KBM-7 (cell line): ENCODE measurements around the gene CLEC4M.
"Not testable (repeated sequence)": the region's sequence is repeated elsewhere in the genome, so short reads cannot be mapped to it uniquely, and the experiment has no call there.

Experiments used
- DNase-seq: peaks from one replicate; pipeline ENCODE4 v3.0.0-alpha.2; 2015
- in situ Hi-C: fragments of 300-500 bp; cut with MboI; formaldehyde crosslinking; loops from 2 replicates; pipeline ENCODE4 v1.14.3; 2020; ENCODE audit warnings: low sequenced_read_pairs, low pct_unique_long_range_greater_than_20kb, mixed read lengths

CLEC4M gene

DNA sequence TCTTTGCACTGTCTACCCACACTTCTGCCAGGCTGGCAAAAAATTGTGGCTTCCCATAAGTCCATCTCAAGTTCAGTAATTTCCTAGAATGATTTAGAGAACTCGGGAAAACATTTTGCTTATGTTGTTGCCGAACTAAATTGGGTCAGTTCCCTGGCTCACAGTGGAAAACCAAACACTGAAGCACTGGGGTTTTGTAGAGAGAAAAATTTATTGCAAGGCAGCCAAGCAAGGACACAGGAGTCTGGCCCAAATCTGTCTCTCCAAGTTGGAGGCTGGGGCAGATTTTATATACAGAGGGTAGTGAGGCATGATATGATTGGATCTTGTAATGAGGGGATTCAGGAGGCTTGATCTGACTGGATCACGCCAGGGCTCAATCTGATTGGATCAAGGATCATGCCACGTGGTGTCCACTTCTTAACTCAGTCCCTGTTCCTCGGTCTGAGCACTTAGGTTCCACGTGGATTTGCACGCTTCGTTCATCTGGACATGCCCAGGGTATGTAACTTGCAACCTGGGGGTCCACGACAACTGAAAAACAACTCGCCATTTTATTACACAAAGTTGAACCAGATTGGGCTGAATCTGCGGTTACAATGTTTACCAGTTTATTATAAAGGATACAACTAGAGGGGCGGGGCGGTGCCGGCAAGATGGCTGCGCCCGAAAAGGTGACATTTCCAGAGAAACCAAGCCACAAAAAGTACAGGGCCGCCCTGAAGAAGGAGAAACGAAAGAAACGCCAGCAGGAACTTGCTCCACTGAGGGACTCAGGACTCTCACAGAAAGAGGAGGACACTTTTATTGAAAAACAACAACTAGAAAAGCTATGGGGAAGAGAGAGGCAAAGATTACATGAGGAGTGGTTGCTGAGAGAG lies 23.0 kb upstream of the CLEC4M start:
- in situ Hi-C loops: no loop called here
- no peak for DNase-seq

DNA sequence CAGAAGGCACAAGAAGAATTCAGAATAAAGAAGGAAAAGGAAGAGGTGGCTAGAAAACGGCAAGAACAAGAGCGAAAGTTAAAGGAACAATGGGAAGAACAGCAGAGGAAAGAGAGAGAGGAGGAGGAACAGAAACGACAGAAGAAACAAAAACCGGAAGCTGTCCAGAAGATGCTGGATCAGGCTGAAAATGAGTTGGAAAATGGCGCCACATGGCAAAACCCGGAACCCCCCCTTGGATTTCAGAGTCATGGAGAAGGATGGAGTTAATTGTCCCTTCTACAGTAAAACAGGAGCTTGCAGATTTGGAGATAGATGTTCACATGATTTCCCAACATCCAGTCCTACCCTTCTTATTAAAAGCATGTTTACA lies 22.4 kb upstream of the CLEC4M start:
- no peak for DNase-seq
- in situ Hi-C loops: no loop called here

DNA sequence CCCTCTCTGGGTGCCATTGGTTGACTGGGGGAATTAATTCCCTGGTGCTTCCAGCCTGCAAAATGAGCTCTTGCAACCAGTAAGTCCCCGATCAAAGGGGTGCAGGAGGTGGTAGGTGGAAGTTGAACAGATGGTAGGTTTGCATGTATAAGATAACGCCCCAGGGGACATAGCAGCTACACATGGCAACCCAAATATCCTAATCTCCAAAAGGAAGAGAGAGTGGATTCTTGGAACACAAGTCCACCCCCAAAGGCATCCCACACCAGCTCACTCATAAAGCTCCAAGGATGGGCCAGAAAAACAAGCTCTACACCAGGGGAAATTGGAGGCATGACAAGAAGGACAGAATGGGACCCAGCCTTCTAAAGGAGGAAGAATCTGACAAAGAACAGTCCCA lies 20.5 kb upstream of the CLEC4M start:
- DNase-seq: no peak
- in situ Hi-C loops: no loop called here

DNA sequence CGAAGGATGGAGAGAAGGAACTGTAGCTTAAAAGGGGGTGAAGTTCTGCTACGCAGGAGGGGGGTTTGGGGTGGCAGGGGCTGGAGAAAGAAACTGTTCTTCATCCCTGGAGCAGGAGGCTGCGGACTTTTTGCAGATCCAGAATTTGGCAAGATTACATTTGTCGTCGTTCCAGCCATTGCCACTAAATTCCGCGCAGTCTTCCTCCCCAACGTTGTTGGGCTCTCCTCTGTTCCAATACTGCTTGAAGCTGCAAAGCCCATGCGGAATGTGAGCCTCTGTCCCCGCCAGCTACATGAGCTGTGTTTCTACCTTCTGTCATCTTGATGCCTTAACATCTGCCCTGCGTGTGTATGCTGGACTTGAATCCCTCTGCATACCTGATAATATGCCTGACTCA lies 20.1 kb upstream of the CLEC4M start:
- DNase-seq: no peak
- in situ Hi-C loops: no loop called here

DNA sequence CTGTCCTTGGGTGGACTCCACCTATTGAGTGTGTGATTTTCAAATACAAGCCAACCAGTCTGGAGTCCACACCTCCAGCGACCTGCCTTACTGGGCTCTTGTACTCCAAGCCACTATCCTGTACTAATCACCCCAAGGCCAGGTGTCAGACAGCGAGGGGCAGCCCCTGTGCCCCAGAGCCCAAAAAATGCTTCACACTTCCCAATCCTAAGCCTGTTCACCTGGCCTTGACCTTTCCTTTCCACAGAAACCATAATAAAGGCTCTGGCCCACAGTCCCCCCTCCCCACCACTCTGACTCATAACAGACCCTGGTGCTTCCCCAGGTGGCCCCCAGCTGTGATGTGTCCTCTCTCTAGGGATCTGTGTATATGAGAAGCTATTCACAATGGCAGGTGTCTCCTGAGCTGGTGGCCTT lies 19.6 kb upstream of the CLEC4M start:
- in situ Hi-C loops: no loop called here
- no peak for DNase-seq

DNA sequence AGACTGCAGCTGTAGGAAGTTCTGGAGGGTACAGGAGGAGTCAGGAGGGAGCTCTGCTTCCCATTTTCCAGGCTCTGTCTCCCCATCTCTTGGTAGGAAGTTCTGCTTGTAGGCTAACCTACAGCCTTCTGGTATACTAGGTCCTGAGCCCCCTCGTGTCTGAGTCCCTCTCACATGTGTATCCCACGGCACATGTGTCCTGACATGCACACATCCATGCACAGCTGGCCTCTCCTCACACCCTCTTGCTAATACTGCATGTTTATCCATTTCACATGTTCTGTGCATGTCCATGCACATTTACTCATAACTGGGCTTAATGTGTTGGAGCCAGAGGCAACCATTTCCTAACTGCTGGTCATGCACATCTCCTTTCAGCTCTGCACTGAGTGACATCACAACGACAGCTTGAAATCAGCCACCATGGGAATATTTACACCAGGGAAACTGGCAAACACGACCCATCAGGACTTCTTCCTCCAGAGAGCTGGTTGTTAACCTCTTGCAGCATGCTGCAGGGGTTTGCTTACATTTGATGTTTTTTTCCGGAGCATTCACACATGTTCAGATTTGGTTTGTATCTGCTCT lies 18.8 kb upstream of the CLEC4M start:
- DNase-seq: no peak
- in situ Hi-C loops: no loop called here

DNA sequence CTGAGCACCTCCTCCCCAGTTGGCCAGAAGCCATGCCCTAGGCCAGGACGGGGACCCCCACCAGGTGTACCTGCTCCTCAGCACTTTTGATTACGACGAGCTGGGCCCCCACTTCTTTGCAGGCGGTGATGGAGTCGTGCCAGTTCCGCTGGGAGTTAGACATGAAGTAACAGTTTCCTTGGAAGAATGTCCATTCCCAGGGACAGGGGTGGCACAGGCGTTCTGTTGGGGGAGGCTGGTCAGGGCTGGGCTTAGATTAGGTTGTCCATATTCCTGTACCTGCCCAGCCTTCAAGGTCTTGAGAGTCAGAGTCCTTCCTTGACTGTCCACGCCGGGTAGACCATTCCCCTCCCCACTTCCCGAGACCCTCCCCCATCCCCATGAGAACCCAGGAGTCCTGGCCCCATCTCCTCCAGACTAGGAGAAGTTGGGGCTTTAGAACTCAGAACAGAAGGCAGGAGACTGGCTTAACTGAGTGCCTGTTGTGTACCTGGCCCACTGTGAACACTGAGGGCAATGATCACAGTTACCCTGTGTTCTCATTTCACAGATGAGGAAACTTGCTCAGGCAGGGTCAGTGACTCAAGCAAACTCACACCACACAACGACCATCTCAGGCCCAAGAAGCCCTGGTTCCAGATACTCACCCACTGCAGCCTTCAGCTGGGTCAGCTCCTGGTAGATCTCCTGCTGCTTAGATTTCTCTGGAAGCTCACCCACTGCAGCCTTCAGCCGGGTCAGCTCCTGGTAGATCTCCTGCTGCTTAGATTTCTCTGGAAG lies 18.0 kb upstream of the CLEC4M start:
- in situ Hi-C loops: no loop called here
- no peak for DNase-seq

DNA sequence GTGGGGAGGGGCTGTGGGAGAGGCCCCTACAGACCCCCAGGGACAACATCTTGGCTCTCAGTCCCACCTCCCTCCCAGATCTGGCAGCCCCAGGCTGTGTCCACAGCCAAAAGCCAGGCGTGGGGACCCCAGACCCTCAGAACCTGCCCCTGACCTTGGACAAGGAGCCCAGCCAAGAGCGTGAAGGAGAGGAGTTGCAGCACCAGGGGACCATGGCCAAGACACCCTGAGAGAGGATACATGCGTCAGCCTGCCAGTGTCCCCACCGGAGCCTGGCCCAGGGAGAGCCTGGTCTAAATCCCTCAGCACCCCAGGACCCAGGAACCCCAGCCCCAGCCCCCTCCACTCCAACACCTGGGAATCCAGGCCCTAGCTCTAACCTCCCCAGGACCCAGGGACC lies 16.7 kb upstream of the CLEC4M start:
- in situ Hi-C loops, DNase-seq: not testable (repeated sequence)

DNA sequence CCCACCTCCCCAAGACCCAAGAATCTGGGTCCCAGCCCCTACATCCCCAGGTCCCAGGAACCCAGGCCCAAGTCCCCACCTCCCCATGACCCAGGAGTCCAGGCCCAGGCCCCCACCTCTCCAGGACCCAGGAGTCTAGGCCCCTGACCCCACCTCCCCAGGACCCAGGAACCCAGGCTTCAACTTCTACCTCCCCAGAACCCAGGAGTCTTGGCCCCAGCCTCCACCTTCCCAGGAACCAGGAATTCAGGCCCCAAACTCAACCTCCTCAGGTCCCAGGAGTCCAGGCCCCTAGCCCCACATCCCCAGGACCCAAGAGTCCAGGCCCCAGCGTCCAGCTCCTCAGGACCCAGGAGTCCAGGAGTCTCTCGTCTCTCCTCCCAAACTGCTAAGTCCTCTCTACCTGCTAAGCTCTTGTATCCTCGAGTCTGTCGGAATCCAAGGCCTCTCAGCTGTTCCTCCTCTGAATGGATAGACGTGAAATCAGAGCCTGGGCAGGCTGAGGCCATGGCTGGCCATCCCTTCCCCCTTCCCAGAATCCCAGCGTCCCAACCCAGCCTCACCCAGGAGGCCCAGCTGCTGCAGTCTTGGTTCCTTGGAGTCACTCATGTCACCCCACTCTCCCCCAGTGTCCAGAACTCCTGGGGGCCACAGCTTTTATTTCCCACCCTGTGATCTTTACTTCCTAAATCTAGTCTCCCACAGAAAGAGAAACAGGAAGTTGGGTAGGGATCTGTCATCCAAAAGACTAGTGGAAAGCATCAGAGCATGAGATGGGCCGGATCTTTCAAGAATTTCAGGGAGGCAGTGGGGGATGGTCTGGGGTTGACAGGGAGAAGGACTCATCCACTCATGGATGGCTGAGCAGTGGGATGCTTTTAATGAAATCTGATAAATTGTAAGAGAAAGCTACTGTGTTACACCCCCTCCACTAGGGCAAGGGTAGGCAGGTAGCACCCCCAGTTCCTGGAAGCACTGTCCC lies 15.8 kb upstream of the CLEC4M start, which contains the start of gene CD209:
TSS of gene CD209 (minus strand) at position 632 of the 982 bp plus-strand sequence. CDS start at position 609, 23 bp downstream.
- in situ Hi-C loops: no loop called here
- peak; percentile 39 for DNase-seq

DNA sequence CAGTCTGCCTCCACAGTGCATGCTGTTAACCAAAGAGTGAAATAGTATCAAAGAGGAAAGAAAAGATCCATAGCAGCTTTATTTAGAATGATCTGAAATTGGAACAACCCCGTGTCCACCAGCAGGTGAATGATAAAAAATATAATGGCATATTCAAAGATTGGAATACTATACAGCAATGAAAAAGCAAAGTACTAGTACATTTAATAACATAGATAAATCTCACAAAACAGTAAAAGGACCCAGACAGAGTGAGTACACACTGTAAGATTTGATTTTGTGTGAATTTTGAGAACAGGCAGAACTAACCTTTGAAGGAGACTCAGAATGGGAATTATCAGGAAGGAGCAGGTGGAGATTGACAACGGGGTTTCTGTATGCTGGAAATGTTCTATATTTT lies 14.9 kb upstream of the CLEC4M start:
- in situ Hi-C loops: no loop called here

DNA sequence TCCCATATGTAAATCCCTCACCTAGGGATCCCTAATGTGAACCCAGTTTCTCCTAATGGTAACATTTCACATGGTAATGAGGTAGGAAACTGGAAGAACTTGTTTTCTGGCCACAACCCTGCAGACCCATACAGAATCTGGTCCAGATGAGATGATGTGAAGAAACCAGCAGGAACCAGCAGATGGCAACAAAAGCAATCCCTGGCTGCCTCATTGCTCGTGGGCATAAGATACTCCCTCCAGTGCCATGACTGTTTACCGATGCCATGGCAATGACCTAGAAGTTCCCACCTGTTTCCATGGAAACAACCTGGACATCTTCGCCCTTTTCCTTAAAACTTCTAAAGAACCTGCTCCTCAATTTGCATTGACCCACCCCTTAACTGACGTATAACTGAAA lies 14.3 kb upstream of the CLEC4M start:
- DNase-seq: peak; percentile 35
- in situ Hi-C loops: no loop called here

More for the DNA sequence above, 14.9 kb upstream of the CLEC4M start:
- no peak for DNase-seq

DNA sequence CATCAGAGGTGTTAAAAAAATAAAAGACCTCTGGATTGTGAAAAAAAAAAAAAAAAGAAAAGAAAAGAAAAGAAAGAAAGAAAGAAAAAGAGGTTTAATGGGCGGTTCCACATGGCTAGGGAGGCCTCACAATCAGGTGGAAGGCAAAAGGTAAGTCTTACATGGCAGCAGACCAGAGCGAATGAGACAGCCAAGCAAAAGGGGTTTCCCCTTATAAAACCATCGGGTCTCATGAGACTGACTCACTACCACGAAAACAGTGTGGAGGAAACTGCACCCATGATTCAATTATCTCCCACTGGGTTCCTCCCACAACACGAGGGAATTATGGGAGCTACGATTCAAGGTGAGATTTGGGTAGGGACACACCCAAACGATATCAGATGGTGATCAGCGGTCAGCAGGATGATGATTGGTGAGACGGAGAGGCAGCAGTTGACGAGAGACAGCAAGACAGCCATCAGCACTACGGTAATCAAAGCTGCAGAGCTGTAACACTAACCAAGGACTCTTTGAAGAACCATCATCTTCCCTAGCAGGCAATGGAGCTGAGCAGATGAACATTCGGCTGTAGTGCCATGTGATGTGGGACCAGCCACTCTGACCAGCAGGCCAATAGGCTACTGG lies 11.8 kb upstream of the CLEC4M start:
- no peak for DNase-seq
- in situ Hi-C loops: no loop called here

DNA sequence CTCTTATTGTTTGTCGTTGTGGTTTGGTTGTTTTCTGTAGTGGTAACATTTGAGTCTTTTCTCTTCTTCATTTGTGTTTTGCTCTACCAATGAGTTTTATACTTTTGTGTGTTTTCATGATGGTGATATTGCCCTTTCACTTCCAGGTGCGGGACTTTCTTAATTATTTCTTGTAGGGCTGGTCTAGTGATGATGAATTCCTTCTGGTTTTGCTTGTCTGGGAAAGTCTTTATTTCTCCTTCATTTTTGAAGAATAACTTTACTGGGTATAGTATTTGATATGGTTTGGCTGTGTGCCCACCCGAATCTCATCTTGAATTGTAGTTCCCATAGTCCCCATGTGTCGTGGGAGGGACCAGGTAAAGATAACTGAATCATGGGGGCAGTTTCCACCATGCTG lies 6.8 kb upstream of the CLEC4M start:
- in situ Hi-C loops: no loop called here
- no peak for DNase-seq

DNA sequence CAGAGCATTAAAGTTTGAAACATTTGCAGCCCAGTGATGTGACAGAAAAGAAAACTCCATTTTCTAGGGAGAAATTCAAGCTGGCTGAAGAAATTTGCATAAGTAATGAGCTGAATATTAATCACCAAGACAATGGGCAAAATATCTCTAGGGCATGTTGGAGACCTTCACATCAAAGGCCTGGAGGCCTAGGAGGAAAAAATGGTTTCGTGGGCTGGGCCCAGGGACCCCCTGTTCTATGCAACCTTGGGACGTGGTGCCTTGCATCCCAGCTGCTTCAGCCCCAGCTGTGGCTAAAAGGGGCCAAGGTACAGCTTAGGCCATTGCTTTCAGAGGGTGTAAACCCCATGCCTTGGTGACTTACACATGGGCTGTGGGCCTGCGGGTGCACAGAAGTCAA lies 5.7 kb upstream of the CLEC4M start:
- in situ Hi-C loops: no loop called here
- no peak for DNase-seq

DNA sequence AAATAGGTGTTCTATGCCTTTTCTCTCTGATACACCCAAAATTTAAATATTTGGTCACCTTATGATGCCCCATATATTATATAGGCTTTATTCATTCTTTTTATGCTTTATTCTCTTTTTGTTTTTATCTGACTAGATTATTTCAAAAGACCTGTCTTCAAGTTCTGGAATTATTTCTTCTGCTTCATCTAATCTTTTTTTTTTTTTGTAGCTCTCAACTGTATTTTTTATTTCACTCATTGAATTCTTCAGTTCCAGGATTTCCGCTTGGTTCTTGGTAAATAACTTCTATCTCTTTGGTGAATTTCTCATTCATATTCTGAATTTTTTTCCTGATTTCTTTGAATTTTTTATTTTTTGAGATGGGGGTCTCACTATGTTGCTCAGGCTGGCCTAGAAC lies 3.9 kb upstream of the CLEC4M start:
- in situ Hi-C loops: no loop called here
- DNase-seq: peak; percentile 37

DNA sequence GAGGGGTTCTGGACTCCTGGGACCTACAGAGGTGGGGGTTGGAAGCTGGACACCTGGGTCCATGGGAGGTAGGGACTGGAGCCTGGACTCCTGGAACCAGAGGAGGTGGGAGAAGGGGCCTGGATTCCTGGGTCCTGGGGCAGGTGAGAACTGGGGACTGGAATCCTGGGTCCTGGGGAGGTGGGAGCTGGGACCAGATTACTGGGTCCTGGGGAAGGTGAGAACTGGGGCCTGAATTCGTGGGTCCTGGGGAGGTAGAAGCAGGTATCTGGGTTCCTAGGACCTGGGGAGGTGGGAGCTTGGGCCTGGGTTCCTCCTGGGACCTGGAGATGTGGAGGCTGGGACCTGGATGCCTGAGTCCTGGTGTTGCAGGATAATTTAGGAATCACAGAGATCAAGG lies 653 bp downstream of the CLEC4M start:
- in situ Hi-C loops: no loop called here
- no peak for DNase-seq

DNA sequence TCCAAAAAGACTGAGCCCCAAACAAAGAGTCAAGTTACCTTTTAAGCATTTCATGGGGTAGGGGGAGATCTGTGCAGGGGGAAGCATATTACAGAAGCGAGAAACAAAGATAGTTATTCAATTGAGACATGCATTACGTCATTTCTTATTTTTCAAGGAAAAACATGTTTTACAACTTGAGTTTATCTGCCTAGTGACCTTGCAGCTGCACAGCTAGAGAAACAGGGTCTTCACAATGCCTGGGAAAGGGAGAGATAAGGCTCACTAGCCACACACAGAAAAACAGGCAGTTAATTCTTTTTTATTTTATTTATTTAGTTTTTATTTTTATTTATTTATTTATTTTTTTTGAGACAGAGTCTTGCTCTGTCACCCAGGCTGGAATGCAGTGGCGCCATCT lies 1.1 kb downstream of the CLEC4M start:
- DNase-seq, in situ Hi-C loops: not testable (repeated sequence)

DNA sequence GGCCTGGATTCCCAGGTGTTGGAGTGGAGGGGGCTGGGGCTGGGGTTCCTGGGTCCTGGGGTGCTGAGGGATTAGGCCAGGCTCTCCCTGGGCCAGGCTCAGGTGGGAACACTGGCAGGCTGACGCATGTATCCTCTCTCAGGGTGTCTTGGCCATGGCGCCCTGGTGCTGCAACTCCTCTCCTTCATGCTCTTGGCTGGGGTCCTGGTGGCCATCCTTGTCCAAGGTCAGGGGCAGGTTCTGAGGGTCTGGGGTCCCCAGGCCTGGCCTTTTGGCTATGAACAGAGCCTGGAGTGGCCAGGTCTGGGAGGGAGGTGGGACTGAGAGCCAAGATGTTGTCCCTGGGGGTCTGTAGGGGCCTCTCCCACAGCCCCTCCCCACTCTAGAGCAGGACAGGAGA lies 2.0 kb downstream of the CLEC4M start:
- in situ Hi-C loops: not testable (repeated sequence)

More for the DNA sequence above, 2.0 kb downstream of the CLEC4M start:
- not testable (repeated sequence) for DNase-seq
